ENCODE results near the gene MZB1.
"Not testable (repeated sequence)": the region's sequence is repeated elsewhere in the genome, so short reads cannot be mapped to it uniquely, and the experiment has no call there.

Gene MZB1

DNA sequence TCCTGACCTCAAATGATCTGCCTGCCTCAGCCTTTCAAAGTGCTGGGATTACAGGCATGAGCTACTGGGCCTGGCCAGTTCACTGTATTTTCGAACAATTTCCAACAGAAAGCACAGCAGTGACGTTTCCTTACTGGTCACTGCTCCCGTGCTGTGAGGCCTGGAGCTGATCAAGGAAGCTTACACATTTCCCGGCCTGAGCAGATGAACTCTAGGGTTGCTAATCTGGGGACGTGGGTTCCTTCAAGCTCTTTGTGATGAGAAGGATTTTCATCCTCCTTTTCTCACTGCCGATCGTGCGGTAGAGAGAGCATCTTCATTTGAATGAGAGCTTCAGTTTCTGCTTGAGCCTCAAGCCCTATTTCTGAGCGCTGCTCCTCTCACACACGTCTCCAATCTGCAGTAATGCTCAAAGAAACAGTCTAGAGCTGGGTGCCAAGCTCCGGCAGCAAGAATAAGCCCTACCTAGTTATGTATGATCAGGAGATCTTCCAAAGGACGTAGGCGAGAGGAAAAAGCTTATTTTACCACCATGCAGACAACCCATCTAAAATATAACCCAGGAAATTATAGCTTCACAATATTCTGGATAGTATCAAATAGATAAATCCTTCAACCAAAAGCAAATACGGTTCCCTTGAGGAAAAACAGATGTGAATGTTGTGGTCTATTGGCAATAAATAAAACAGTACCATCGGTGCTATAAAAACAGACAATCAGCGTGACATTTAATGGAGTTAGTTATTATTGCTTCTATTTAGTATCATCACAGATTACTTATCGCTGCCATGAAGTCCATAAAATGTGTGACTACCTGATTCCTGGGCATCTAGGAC is 21.5 kb upstream of the MZB1 start:
- no peak for DNase-seq (ENCODE audit: low spot score)

DNA sequence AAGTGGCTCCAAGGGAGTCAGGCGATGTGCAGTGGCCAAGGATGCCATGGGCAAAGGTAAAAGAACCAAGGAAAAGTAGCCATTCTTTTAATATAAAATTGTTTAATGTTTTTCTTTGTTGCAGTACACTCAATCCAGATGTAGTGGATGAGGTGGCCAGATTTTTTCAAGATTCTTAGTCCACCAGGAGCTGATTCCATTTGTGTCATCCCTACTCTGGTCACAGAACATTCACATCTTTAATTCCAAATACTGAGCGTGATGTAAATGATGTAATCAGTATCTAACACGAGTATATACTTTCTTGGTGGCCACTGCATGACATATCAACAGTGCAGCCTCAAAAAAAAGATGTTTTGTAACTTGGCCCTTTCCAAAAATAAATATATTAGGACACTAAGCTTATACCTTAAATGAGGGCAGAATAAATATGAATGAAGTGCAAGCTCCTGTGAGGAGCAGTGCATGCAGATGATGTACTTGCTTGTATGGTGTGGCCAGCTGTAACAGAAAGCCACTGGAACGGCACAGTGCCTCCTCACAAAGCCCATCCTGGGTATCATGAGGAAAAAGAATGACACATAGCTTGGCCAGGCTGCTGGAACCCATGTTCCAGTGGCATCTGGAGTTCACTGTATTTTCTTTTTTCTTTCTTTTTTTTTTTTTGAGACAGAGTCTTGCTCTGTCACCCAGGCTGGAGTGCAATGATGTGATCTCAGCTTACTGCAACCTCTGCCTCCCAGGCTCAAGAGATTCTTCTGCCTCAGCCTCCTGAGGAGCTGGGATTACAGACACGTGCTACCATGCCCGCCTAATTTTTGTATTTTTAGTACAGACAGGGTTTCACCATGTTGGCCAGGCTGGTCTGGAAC is 20.6 kb upstream of the MZB1 start:
- DNase-seq (ENCODE audit: low spot score), result no peak

DNA sequence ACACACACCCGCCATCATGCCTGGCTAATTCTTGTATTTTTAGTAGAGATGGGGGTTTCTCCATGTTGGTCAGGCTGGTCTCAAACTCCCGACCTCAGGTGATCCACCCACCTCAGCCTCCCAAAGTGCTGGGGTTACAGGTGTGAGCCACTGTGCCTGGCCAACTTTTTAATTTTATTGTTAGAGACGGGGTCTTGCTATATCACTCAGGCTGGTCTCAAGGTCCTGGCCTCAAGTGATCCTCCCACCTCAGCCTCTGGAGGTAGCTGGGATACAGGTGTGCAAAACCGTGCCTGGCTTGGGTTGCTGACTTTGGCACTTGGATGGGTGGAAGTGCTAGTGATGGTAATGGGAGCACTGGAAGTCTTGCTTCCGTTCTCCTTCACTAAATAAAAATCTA is 19.4 kb upstream of the MZB1 start:
- not testable (repeated sequence) for DNase-seq (ENCODE audit: low spot score)

DNA sequence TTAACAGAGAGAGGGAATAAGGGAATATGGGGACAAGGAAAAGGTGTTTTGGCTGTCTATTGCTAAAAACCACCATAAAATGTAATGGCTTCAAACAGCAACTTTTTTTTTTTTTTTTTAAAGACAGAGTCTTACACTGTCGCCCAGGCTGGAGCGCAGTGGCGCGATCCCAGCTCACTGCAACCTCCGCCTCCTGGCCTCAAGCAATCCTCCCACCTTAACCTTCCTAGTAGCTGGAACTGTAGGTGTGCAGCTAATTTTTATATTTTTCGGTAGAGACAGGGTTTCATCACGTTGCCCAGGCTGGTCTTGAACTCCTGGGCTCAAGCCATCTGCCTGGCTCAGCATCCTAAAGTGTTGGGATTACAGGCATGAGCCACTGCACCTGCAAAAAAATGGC is 18.5 kb upstream of the MZB1 start:
- DNase-seq (ENCODE audit: low spot score), result no peak

DNA sequence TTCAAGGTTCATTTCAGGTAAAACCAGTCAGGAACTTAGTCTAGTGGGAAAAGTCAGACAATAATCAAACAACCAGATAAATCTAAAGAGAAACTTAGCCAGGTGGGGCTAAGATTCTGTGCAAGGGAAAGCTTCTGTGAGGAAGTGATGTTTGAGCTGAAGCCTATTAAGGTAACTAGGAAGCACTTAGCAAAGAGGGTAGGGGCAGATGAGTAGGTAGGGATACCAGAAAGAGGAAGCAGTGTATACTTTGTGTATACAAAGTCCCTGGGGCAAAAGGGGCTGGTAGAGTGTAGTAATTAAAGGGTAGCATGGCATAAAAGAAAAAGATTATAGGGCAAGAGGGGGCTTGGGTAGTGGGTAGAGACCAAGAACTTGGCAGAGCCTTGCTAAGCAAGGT is 17.8 kb upstream of the MZB1 start:
- no peak for DNase-seq (ENCODE audit: low spot score)

DNA sequence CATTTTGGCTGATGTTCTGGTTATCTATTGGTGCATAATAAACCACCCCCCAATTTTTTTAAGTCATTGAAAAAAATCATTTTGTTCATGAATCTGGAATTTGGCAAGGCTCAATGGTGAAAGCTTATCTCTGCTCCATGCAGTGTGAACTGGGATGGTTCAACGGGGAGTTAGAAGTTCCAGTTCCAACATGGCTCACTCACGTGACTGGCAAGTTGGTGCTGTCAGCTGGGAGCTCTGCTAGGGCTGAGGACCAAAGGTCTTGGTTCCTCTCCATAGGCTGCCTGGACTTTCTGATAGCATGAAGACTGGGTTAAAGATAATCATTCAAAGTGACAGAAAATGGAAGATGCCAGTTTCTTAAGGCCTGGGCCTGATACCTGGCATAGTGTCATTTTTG is 17.2 kb upstream of the MZB1 start:
- no peak for DNase-seq (ENCODE audit: low spot score)

DNA sequence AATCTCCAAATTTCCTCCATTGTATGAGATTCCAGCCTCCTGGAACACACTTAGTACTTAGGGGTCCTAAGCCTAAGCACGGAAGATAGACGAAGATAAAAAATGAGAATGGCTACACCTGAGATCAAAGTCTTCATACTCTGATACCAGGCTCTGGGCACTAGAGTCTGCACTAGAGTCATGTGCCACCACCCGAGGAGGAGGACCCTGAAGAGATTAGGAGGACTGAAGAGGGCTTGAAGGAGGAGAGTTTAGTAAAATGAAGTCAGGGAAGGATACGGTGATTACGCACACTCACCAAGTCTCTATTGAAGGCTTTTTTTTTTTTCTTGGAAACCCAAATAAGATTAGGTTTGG is 14.7 kb upstream of the MZB1 start:
- DNase-seq (ENCODE audit: low spot score), result no peak

DNA sequence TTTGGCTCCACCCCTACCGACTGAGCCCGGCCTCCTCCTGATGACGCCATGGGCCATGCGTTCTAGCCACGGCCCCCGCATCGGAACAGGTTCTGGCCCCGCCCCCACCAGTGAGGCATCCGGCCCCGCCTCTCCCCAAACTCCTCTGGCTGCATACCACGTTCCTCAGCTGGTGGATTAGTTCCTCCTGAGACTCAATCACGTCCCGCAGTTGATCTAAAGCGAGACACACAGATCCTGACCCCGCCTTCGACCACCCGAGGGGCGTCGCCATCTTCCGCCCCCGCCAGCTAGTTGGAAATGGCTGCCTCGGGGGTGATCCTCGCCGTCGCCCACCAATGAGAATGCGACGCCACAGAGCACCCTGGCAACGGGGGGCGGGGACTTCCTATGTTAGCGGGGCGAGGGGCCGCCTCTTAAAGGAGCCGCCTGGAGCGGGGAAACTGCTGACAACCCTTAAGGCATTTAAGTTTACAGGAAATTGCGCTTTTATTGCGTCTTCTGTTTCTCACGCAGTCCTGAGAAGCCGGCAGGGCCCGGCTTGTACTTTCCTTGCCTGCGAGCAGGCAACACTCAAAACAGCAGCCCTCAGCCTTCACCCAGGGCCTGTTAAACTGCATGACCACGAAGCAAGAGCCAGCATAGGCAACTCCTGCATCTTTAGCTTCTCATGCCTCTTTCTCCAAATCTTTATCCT is 14.2 kb upstream of the MZB1 start, which contains the start of gene SPATA24:
SPATA24 (minus strand) TSS at position 303 of the 697 bp plus-strand sequence; CDS start at position 274, 29 bp downstream.
- peak; percentile 98 for DNase-seq (ENCODE audit: low spot score)

DNA sequence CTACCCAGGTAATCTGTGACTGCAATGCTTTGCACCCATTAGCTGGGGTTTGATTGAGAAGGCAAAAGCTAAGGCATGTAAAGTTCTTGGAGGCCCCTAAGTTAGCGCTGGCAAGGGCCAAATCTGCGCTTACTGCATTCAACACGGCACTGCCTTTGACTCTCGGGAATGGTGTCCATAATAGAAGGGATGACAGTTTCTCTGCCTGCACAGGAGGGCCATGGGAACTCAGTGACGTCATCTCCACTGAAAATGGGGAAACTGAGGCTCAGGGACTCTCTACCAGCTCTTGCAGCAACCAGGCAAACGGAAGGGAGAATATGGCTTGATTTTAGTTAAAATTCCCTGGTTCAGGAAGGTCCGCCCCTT is 13.7 kb upstream of the MZB1 start:
- DNase-seq (ENCODE audit: low spot score), result no peak

DNA sequence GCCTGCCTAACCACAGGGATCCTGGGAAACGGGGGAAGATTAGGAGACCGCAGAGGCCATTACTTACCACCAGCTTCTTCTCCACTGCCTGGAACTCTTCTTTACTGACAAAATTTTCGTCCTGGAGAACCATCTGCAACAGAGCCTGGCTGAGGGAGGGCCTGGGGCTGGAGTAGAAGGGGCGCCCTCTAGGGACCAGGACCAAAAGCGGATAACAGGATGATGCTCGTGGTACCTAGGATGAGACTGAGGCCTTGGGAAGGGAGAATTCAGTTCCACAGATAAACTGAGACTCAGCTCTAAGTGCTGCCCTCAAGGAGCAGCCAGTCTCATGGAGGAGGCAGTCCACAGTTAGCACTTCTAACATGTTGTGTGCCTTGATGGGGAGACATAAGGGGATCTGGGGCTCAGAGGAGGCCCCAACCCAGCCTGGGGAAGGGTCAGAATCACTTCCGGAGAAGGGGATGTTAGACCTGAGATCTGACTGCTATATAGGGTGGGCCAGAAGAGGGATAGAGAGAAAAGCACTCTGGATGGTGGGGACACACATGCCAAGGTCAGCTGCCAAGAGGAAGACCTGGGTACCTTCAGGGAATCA is 12.9 kb upstream of the MZB1 start:
- no peak for DNase-seq (ENCODE audit: low spot score)

DNA sequence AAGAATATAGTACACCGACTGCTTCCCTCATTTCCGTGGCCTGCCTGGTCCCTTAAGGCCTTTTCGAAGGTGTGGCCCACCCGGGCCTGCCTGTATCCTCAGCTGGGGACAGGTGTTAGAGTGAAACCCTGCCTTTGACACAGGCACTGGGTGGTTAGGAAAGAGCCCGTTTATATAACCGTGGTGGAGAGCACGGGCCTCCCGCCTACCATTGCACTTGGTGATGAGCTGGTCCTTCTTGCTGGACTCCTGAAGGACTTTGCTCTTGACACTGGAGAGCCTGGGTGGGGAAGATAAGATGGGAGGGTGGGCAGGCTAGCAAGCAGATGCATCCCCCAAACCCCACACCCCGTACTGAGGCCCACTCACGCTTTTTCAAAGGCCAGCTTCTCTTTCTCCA is 11.8 kb upstream of the MZB1 start:
- no peak for DNase-seq (ENCODE audit: low spot score)

DNA sequence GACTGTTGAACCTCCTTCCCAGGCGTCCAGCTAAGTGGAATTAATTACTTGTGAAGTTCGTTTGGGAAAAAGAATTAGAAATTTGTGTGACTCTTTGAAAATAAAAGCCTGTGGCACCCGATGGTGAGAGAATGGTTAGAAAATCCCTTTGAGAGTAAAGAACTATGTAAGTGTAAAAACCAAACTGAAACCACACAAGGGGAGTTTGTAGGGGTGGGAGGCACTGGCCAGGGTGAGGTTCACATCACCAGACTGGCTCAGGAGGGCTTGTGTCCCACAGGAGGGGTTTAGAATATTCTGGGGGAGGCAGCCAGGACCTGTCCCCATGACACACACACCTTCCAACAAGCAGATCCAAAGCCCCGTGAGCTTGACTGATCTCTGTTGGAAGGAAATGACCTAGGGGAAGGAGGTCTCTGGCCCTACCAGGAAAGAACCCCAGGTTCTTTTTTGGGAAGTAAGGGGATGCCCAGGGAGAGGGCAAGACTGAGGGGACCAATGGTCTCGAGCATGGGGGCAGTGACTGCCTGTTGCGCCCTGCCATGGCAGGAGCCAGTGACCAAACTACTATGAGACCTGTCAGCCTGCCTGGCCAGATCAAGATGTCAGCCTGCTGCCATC is 9.9 kb upstream of the MZB1 start:
- DNase-seq (ENCODE audit: low spot score), result no peak

DNA sequence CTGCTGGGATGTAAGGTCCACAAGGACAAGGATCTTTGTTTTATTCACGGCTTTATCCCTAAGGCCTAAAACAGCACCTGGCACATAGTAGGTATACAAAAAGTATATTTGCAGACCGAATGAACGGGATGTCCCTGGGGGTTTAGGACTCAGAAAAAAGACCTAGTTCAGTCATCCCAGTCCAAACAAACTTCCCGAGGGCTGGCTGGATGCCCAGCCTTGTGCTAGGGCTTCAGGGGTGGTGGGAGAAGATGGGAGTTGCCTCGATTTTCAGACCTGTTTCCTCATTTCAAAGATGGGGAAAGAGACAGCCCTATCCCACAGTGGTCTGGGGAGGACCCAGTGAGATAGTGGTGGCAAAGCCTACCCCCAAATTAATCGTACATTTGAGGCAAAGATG is 8.2 kb upstream of the MZB1 start:
- no peak for DNase-seq (ENCODE audit: low spot score)

DNA sequence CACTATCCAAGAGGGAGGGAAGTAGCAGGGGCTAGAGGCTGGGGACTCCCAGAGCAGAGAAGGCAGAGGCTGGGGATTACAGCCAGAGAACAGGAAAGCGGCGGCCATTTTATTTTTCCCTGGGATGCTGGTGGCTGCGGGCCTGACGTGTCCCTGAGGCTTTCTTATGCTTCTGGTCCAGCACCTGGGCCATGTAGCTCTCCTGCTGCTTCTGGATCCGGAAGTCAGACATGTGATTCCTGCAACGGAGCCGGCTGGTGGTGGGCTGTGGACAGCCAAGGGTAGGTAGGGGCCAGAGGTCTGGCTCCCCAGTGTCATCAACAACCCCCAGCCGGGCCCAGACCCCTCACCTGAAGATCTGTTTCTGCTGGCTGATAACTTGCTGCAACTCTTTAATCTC is 7.0 kb upstream of the MZB1 start:
- no peak for DNase-seq (ENCODE audit: low spot score)

DNA sequence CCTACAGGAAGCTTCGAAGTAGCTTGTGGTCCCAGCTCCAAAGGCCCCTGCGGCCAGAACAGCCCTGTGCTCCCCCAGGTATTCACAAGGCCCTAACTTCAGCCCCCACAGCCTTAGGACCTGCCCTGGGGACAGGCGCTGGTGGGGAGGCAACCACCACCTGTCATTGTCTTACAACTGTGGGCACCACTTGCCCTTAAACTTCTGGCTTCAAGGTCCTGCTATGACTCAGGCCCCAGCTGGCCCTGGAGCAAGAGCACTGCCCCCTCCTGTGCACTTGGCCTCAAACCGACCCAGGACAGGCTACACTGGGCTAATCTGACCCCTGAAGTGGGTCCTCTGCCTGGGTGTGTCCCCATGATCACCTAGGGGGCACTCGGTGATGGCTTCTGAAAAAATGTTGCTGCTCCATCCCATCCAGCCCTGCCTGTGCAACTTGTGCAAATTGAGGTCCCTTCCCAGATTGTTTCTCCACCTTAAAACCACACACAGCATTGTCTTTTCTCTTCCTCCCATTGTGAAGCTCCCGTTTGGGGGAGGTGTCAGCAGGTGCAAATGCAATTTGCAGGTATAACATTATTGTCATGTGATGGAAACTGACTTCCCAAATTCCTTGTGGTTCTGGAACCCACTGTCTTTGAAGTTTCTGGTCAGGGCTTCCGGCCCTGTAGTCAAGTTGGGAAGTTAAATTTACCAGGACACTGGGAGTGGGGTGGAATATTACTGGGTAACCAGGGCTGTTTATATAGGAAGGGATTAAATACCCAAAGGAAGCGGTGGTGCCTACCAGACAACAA is 6.3 kb upstream of the MZB1 start:
- DNase-seq (ENCODE audit: low spot score), result no peak

DNA sequence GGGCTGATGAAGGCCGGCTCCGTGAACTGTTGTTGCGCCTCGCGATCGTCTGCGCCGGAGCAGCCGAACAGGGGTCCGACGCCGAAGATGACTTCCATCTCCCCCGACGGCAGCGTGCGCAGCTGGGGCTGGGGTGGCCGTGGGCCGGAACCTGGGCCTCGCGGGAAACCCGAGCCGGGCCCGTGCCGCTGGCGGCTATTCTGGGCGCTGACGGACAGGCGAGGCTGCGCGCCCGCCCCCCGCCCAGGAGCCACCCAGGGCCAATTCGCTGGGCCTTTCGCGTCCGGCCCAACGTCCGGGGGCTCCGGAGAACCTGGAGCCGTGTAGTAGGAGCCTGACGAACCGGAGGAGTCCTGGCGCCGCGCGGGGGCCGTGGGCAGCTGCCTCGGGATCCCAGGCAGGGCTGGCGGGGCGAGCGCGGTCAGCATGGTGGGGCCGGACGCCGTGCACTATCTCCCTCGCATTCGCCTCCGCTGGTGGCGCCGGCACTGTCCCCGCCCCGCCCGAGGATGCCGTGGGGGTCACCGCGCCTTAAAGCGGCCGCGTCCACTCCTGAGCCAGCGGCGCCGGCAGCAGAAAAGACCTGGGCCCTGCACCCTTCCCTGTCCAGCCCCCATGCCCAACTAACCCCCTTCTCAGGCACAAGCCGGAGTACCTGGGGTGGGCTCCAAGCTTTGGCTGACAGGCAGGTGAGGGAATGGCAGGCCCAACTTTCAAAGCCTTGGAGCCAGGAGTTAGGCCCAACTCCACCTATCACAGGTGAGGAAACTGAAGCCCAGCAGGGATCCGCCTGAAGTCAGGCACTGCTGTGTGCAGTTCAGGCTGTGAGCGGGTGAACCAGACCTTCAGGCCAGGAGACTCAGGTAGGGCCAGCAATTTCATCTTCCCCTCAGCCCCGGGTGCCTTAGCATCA is 5.2 kb upstream of the MZB1 start, which contains the start of gene PROB1:
PROB1 (minus strand) TSS at position 451 of the 913 bp plus-strand sequence; CDS start at position 428, 23 bp downstream.
- no peak for DNase-seq (ENCODE audit: low spot score)

DNA sequence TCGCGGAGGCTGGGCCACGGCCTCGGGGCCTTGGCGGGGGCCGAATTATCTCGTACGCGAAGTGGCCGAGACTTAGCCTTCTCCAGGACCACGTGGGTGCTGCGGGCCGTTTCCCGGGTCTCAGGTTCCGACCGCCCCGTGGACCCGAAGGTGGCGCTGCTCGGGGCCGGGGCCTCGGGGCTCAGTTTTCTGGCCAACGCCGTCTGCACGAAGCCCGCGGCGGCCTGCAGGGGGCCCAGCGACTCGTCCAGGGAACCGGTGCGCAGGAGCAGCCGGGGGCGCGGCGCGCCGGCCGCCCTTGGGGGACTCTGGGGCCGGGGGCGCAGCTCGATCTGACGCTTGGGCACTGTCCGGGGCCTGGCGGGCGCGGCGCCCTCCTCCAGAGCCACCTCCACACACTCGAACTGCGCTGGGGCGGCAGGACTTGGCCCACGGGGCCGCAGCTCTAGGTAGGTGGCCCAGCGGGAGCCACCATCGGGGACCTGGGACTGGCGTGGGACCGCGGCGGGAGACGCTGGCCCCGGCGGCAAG is 4.5 kb upstream of the MZB1 start:
- DNase-seq (ENCODE audit: low spot score), result no peak

DNA sequence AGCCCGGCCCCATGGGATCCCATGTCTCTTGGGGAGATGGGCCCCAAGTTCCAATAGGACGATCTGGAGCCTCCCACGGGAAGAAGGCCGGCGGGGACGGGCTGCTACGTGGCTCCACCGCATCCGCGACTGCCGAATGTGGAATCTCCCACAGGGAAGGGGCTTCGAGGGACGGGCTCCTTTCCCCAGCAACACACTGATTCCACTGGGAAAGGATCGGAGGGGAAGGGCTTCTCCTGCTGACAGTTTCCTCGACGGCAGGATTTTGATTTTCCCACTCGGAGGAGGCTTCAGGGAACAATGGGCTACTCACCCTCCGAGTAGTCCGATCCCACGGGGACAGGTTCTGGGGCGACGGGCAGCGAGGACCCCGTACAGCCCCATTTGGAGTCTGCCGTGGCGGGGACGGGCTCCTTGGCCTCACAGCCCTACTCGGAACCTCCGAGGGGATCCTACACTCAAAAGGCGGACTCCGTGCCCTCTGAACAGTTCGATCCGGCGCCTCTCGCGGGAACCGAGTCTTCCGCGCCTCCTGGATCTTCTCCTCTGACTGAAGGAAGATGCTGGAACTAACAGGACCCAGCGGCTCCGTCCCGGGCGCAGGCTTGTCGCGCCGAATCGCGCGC is 3.9 kb upstream of the MZB1 start:
- DNase-seq (ENCODE audit: low spot score), result no peak
